ENCODE data around the gene HSPA1L.
"Not testable (repeated sequence)": the region's sequence is repeated elsewhere in the genome, so short reads cannot be mapped to it uniquely, and the experiment has no call there.

The HSPA1L gene

GRCh38 chr6:31836474-31837368 is 21.6 kb upstream of the HSPA1L start:
- no peak for DNase-seq

GRCh38 chr6:31836047-31836473 is 21.0 kb upstream of the HSPA1L start:
- no peak for DNase-seq

GRCh38 chr6:31834367-31835250 is 19.5 kb upstream of the HSPA1L start:
- peak; percentile 84 for DNase-seq

- no peak for DNase-seq
These were observed 16.5 kb upstream of the HSPA1L start for GRCh38 chr6:31831350-31832215.

- DNase-seq = no peak
These were observed 15.8 kb upstream of the HSPA1L start for GRCh38 chr6:31830886-31831335.

- DNase-seq = no peak
These were observed 14.7 kb upstream of the HSPA1L start for GRCh38 chr6:31829633-31830283.

- peak; percentile 87 for DNase-seq
These were observed 12.4 kb upstream of the HSPA1L start, which contains the start of gene HSPA1B for GRCh38 chr6:31827286-31828079. HSPA1B (plus strand) TSS chr6:31827738; CDS start chr6:31827951, 213 bp downstream.

- DNase-seq = peak; percentile 42
These were observed 11.8 kb upstream of the HSPA1L start for GRCh38 chr6:31826793-31827285.

- no peak for DNase-seq
These were observed 10.5 kb upstream of the HSPA1L start for GRCh38 chr6:31825553-31825952.

GRCh38 chr6:31823592-31824196 is 8.6 kb upstream of the HSPA1L start:
- DNase-seq = not testable (repeated sequence)

GRCh38 chr6:31822036-31822821 is 7.1 kb upstream of the HSPA1L start:
- DNase-seq = no peak

- peak; percentile 60 for DNase-seq
These were observed 6.4 kb upstream of the HSPA1L start for GRCh38 chr6:31821301-31822035.

- not testable (repeated sequence) for DNase-seq
These were observed 5.3 kb upstream of the HSPA1L start for GRCh38 chr6:31820399-31820798.

- no peak for DNase-seq
These were observed 4.8 kb upstream of the HSPA1L start for GRCh38 chr6:31819871-31820299.

- not testable (repeated sequence) for DNase-seq
These were observed 2.9 kb upstream of the HSPA1L start for GRCh38 chr6:31817929-31818511.

- not testable (repeated sequence) for DNase-seq
These were observed 2.2 kb upstream of the HSPA1L start for GRCh38 chr6:31817133-31817928.

GRCh38 chr6:31814677-31815024 is 432 bp downstream of the HSPA1L start:
- peak; percentile 86 for DNase-seq

- DNase-seq = no peak
These were observed 1.6 kb downstream of the HSPA1L start for GRCh38 chr6:31813465-31813849.

All from 8988T (cell line).